ENCODE measurements around the gene RFPL1. TPM values are rescaled to one million over a fixed set of nuclear protein-coding genes. Genes with fewer than 3 reads are reported as not detected.

RFPL1 gene
- not detected in 2 replicates for total RNA-seq

DNA sequence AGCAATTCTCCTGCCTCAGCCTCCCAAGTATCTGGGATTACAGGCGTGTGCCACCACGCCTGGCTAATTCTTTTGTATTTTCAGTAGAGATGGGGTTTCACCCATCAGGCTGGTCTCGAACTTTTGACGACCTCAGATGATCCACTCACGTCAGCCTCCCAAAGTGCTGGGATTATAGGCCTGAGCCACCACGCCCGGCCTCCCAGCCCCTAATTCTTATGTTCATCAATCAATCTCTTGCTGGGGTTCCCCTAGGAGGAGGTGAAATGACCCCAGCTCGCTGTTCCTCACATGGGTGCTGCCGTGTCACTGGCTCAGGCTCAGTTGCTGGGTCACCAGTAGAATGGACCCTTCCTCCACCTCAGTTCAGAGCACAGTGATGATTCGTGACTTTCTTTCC, at the start of gene RFPL1:
Gene RFPL1, plus strand, starts transcription at position 301 of the 400 bp plus-strand sequence.

DNA sequence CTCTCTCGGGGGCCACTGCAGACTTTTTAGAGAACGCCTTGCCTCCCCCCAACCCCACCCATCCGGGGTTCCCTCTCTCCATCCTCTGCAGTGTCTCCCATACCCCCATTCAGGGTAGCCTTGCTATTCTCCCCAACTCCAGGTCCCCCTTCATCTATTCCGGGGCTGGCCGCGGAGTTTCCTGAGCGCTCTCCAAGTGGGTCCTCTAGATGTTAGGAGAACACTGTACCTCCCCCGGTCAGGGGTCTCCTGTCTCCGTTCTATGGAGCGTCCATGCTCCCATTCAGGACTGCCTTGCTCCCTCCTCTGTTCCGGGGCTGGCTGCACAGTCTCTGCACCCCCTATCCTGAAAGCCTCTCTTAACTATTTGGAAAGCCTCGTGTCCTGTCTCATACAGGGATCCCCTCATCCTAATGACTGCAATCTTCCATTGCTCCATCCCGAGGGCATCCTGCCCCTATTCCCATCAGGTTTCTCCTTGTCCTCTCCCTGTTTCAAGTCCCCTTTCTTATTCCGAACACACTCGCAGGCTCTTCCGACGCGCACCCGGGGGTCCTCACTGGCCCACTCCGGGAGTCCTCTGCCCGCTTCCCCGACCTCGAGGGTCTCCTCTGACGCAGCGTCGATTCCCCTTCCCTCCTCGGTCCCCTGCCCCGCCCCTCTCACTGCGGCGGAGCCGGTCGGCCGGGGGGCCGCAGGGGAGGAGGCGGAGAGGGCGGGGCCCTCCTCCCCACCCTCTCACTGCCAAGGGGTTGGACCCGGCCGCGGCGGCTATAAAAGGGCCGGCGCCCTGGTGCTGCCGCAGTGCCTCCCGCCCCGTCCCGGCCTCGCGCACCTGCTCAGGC, 41.3 kb downstream of the RFPL1 start, which contains the start of gene NEFH:
Gene NEFH, plus strand, starts transcription at position 802 of the 845 bp plus-strand sequence. CDS start 45 bp downstream, outside the sequence.

Other genes starting within 250 kb of the RFPL1 start
- gene EMID1, start 232.7 kb upstream of the RFPL1 start, total RNA-seq, result 1.2 and 6.8 TPM in 2 replicates
- gene RHBDD3, start 170.6 kb upstream of the RFPL1 start, total RNA-seq, result 35.0 and 53.9 TPM in 2 replicates
- gene EWSR1, start 170.3 kb upstream of the RFPL1 start, total RNA-seq, result 126 and 136 TPM in 2 replicates
- gene GAS2L1, start 131.9 kb upstream of the RFPL1 start, total RNA-seq, result 15.7 and 23.7 TPM in 2 replicates
- not detected in 2 replicates for gene RASL10A, start 122.9 kb upstream of the RFPL1 start, total RNA-seq
- gene AP1B1, start 50.0 kb upstream of the RFPL1 start, total RNA-seq, result 23.6 and 32.3 TPM in 2 replicates
- 0.85 and 1.3 TPM in 2 replicates for gene NEFH, start 41.6 kb downstream of the RFPL1 start, total RNA-seq
- 24.3 and 33.6 TPM in 2 replicates for gene THOC5, start 115.2 kb downstream of the RFPL1 start, total RNA-seq
- gene NIPSNAP1, start 142.5 kb downstream of the RFPL1 start, total RNA-seq, result 37.1 and 42.5 TPM in 2 replicates
- 37.2 and 41.2 TPM in 2 replicates for gene NF2, start 165.1 kb downstream of the RFPL1 start, total RNA-seq

Data from pericardium fibroblast (primary cell).